Activated naive CD4-positive, alpha-beta T cell treated with Interleukin-2 at 50 U/mL for 16 hours (primary cell): ENCODE data around the gene LRRC37A3.
"Not testable (repeated sequence)": the region's sequence is repeated elsewhere in the genome, so short reads cannot be mapped to it uniquely, and the experiment has no call there.

Experiments used
- DNase-seq: peaks from one replicate; pipeline ENCODE4 v3.0.0-alpha.2; 2020

LRRC37A3 gene

DNA sequence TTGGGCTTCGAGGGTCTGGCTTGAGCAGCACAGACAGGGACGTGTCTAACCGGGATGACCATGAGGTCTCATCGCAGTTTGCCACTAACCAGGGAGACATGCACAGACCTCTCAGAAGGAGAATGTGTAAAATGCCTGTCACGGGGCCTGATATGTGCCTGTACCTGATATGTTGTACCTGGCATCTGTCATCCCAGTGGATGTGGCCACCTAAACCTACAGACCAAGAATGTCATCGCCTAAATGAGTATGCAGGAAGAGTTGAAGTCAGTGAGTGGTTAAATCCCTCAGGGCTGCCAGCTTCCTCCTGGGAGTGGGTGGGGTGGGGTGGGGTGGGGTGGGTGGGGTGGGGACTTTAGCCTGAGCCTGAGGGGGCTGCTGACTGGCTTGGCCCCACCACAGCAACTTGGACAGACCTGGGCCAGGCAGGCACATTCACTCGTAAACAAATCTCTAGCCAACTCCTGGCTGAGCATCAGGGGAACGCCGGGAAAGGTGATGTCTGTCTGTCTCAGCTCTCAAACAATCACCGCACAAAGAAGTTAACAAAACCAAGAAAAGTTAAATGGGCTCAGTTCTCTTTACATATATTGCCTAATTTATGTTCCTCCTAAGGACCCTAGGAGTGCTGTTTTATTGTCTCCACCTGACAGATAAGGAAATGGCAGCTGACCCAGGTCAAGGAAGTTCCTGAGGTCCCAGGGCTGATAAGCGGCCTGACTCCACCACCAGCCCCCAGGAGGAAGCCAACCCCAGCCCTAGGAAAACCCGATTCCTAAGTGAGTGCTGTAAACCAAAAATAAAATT is 89.3 kb downstream of the LRRC37A3 start:
- not testable (repeated sequence) for DNase-seq

DNA sequence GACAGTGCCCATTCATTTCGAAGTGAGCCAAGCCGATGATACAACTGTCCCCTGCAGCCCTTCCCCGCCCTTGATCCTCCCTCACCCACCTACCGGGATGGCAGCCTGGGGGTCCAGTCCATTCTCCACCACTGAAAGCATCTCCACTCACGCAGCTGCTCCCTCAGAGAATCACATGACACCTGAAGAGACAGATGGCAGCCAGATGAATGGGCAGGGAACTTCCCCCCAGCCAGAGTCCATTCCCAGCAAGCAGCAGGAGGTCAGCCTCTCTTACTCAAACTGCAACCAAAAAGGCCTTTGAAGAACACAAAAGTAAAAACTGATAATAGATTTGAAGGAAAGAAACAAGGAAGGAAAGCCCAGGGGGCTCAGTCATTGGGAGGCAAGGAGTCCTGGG is 90.2 kb downstream of the LRRC37A3 start:
- not testable (repeated sequence) for DNase-seq

DNA sequence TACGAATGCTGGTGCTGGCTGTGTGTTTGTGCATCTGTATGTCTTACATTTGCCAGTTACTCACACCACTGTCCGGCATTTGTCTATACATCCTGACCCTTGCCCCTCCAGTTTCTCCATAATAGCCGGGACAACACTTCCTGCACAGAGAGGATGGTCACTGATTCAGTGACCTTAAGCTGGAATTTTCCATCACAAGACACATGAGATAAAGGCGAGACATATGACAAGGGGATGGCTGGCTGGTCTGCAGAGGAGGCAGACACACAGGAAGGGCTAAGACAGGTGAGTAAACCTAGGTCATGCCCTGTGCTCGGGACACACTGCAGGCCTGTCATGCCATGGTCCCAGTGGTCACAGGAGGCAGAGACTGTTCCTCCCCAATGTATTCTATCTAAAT is 100.4 kb downstream of the LRRC37A3 start:
- not testable (repeated sequence) for DNase-seq

DNA sequence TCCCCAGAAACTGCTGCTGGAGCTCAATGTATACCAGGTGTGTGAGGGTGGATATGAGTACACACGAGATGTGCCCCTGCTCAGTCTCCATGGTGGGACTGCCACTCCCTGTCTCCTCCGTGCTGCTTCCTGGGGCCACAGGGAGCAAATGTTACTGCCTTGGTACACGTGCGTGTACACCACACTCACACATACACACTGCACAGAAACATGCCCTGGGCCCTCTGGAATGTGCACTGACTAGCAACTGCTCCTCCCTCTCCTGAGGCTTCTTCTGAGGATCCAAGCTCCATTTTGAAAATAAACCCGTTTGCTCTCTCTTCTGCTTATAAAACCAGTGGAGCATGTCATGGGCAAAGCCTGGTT is 103.5 kb downstream of the LRRC37A3 start:
- not testable (repeated sequence) for DNase-seq

DNA sequence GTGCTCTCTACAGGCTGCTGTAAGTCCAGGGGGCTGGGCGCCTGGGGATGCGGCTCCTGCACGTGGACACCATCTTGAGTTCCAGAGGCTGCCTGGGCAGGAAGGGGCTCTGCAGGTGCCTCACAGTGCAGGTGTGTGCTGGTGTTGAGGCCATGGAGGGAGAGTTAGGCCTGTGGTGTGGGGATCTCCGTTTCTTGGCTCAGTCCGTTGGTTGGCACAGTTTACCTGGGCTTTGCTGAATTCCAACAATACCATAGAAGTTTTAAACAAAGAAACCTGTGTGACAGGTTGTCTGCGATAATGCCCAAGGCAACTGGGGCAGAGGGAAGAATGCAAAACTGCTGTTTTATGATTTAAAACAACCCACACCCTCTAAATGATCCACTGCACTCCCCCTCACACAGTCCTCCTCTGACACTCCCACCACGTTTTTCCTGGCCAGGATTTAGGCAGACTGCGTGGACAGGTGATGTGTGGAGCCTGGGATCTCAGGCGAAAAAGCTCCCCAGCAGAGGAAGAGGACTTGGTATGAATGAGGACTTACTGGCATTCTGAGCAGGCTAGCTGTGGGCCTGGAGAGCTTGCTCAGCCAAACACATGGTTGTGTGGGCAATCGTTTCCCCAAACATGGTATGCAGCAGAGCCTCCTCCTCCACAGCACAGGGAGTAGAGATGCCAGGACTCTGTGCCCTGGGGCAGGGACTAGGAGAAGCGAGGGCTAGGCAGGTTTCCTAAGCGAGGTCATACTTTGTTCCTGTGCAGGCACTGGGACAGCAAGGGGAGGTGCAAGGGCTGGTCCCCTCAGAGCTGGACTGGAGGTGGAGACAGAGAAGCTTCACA is 104.1 kb downstream of the LRRC37A3 start:
- DNase-seq = not testable (repeated sequence)

DNA sequence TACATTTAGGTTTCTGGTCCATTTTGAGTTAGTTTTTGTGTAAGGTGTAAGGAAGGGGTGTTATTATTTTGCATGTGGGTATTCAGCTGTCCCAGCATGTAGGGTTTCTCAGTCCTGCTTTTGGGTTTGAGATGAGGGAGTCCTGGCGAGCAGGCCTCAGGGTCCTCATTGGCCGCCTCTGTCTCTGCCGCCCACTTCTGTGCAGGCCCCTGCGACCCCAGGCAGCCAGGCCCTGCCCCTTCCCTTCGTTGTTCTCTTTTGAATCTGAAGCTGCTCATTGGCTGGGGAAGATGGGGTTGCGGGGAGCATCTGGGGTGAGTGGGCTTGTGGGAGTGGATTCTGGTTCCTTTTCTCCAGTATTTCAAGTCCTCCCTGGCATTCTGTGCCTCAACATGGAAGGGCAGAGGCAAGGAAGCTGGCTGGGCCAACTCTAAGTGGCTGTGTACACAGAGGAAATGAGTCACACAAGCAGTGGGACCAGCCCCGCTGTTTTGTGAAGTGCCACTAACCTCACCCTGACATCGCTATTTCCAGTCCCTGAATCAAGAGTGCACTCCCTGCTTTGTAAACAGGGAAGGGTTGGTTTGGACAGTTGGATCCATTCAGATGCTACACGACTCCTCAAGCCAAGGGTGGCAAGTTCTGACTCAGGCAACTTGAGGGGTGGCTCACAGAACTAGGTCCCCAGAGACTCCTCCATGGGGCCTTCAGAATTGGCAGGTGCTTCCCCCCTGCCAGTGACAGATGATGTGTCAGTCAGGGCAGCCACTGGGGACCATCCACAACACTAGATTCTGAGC is 110.9 kb downstream of the LRRC37A3 start:
- peak; percentile 49 for DNase-seq
